Endothelial cell of umbilical vein (primary cell): Measurements from ENCODE around the gene AQP1. TPM values are rescaled to one million over a fixed set of nuclear protein-coding genes. Genes with fewer than 3 reads are reported as not detected.

Experiments used
- BruUV-seq: library from RNA; stranded (reverse); fragments of 400-500 nt; replicated peaks from 2 replicates; lab custom pipeline; 2021; lab: Mats Ljungman, UMichigan
- CTCF ChIA-PET: fragments of 300-600, 350-600 bp; sonication (Branson Sonifier 250); formaldehyde crosslinking; loops from one replicate; lab custom pipeline; 2021; ENCODE audit warnings: antibody characterized with exemption, inconsistent platforms; lab: Charles Lee
- POLR2A ChIA-PET: fragments of 300-600, 350-600 bp; sonication (Branson Sonifier 250); formaldehyde crosslinking; loops from one replicate; lab custom pipeline; 2021; ENCODE audit warnings: antibody characterized with exemption, inconsistent platforms; lab: Charles Lee
- DNase-seq: peaks from one replicate; pipeline ENCODE4 v3.0.0-alpha.2; 2011; ENCODE audit warnings: low read depth, low spot score
- FAIRE-seq: peaks from 2 replicates; lab custom pipeline; 2011; peaks lifted over from hg19 to GRCh38; lab: Jason Lieb, UNC
- H2AFZ ChIP-seq: 2 replicates; pipeline ENCODE4 v1.6.0; 2012; ENCODE audit warnings: low read depth, low read length, control low read depth, inconsistent platforms
- H3K27ac ChIP-seq: 2 replicates; pipeline ENCODE4 v1.5.1; 2011; ENCODE audit warnings: low read depth, mild to moderate bottlenecking, control low read depth, low read length, moderate library complexity; ENCODE audit not compliant: insufficient read depth
- H3K27me3 ChIP-seq, 2 experiments: 2 replicates each; pipeline versions ENCODE4 v1.6.0 to v1.6.1; 2011; ENCODE audit warnings: low read length in 2 of 2, mixed read lengths in 1 of 2; ENCODE audit not compliant: control insufficient read depth in 2 of 2, insufficient read depth in 2 of 2
- H3K36me3 ChIP-seq, 2 experiments: 2 replicates in 1 of 2; 3 replicates in 1 of 2; pipeline ENCODE4 v1.5.1; 2011; ENCODE audit warnings: low read length in 2 of 2, mild to moderate bottlenecking in 1 of 2, moderate library complexity in 1 of 2; ENCODE audit not compliant: control insufficient read depth in 2 of 2, insufficient read depth in 2 of 2; ENCODE audit errors: extremely low read depth in 1 of 2
- H3K4me1 ChIP-seq: 3 replicates; pipeline ENCODE4 v1.5.1; 2011; ENCODE audit warnings: mild to moderate bottlenecking, low read length; ENCODE audit not compliant: control insufficient read depth, insufficient read depth; ENCODE audit errors: extremely low read depth
- H3K4me2 ChIP-seq: 2 replicates; pipeline ENCODE4 v1.6.1; 2011; ENCODE audit warnings: low read length, control low read depth, mixed read lengths; ENCODE audit not compliant: insufficient read depth
- H3K4me3 ChIP-seq, 3 experiments: fragments of 200-600 bp in 1 of 3; sonication (generic), shearing (Covaris generic) in 1 of 3; replicated peaks in 1 of 3; 2 replicates each; pipeline ENCODE4 v1.5.1; 2011 to 2016; ENCODE audit warnings: control low read depth in 3 of 3, low read length in 3 of 3, mild to moderate bottlenecking in 2 of 3, inconsistent platforms in 1 of 3, low read depth in 1 of 3, moderate library complexity in 1 of 3; ENCODE audit not compliant: insufficient read depth in 1 of 3
- H3K79me2 ChIP-seq: 2 replicates; pipeline ENCODE4 v1.6.0; 2012; ENCODE audit warnings: low read length, inconsistent platforms; ENCODE audit not compliant: control insufficient read depth, insufficient read depth
- H3K9ac ChIP-seq: replicated peaks from 2 replicates; pipeline ENCODE3; 2011; ENCODE audit warnings: low read length, control low read depth; ENCODE audit not compliant: insufficient read depth; ENCODE audit errors: extremely low read depth
- H3K9me1 ChIP-seq: replicated peaks from 3 replicates; pipeline ENCODE4 v1.6.0; 2011; ENCODE audit warnings: mild to moderate bottlenecking, low read length; ENCODE audit not compliant: control insufficient read depth, insufficient read depth; ENCODE audit errors: extremely low read depth
- H3K9me3 ChIP-seq: replicated peaks from 2 replicates; pipeline ENCODE4 v1.5.1; 2012; ENCODE audit warnings: low read length, inconsistent platforms; ENCODE audit not compliant: control insufficient read depth, insufficient read depth
- H4K20me1 ChIP-seq: replicated peaks from 2 replicates; pipeline ENCODE3; 2011; ENCODE audit warnings: mild to moderate bottlenecking, low read length; ENCODE audit not compliant: control insufficient read depth, insufficient read depth; ENCODE audit errors: extremely low read depth
- CTCF ChIP-seq, 2 donors: IDR thresholded peaks; 1 replicate in 1 of 2; 2 replicates in 1 of 2; pipeline ENCODE4 v1.5.1; 2011; ENCODE audit warnings: low read length in 2 of 2, mild to moderate bottlenecking in 2 of 2, moderate library complexity in 2 of 2, control low read depth in 1 of 2, inconsistent platforms in 1 of 2, low read depth in 1 of 2; ENCODE audit not compliant: insufficient read depth in 1 of 2; ENCODE audit errors: extremely low read depth in 1 of 2
- EZH2 ChIP-seq: IDR thresholded peaks from 2 replicates; pipeline ENCODE4 v1.6.1; 2012; ENCODE audit warnings: borderline replicate concordance, low read depth, mild to moderate bottlenecking, moderate library complexity, low read length, inconsistent platforms; ENCODE audit not compliant: severe bottlenecking
- FOS ChIP-seq: IDR thresholded peaks from 2 replicates; pipeline ENCODE4 v1.6.1; 2011; ENCODE audit warnings: mild to moderate bottlenecking, low read length, moderate library complexity, borderline replicate concordance; ENCODE audit not compliant: insufficient read depth
- GATA2 ChIP-seq: IDR thresholded peaks from 2 replicates; pipeline ENCODE4 v1.7.0; 2011; ENCODE audit warnings: low read depth, mild to moderate bottlenecking, moderate library complexity, mixed read lengths, low read length; ENCODE audit not compliant: insufficient read length, insufficient read depth
- JUN ChIP-seq: IDR thresholded peaks from 2 replicates; pipeline ENCODE4 v1.6.1; 2011; ENCODE audit warnings: borderline replicate concordance, low read depth; ENCODE audit not compliant: insufficient read length, insufficient read depth
- MAX ChIP-seq: IDR thresholded peaks from 2 replicates; pipeline ENCODE4 v1.6.1; 2011; ENCODE audit not compliant: insufficient read depth, insufficient read length
- MYC ChIP-seq: IDR thresholded peaks from one replicate; pipeline ENCODE4 v1.6.1; 2011; ENCODE audit warnings: mild to moderate bottlenecking, low read depth, low read length
- POLR2A ChIP-seq: IDR thresholded peaks from 2 replicates; pipeline ENCODE4 v1.6.1; 2012; ENCODE audit warnings: low read depth, mild to moderate bottlenecking, control low read depth, low read length
- POLR2AphosphoS5 ChIP-seq: IDR thresholded peaks from 2 replicates; pipeline ENCODE4 v1.6.1; 2012; ENCODE audit warnings: low read depth, mild to moderate bottlenecking, control low read depth, low read length, moderate library complexity; ENCODE audit not compliant: insufficient read depth
- dilution Hi-C: fragments of 300-500 bp; cut with MboI; formaldehyde crosslinking; loops from one replicate; pipeline ENCODE4 v1.15.0; 2019; ENCODE audit warnings: low sequenced_read_pairs; ENCODE audit not compliant: extremely low pct_ligation_motif_present
- intact Hi-C: fragments of 100-400 bp; cut with micrococcal nuclease; formaldehyde crosslinking; loops from one replicate; pipeline ENCODE4 v1.10.0; 2022
- polyA plus RNA-seq, 4 experiments: library from polyadenylated mRNA; depleted of rRNA in 3 of 4; stranded (reverse) in 3 of 4; unstranded in 1 of 4; fragments of >200 nt; gene quantifications; 2 replicates each; pipeline versions ENCODE4 v1.2.1 to v1.2.3, GENCODE V29; 2011 to 2012; ENCODE audit warnings: missing spikeins in 1 of 4
- total RNA-seq: library from RNA; stranded (reverse); gene quantifications from 2 replicates; pipeline ENCODE4 v1.2.3, GENCODE V29; 2021

AQP1 gene
- total and polyA plus RNA-seq, 2 donors (not counting 3 experiments of a cell fraction or from before 2014, with no cell fraction given), result 11.7 to 15.9 TPM

GRCh38 chr7:30877993-30878392, 33.7 kb upstream of the AQP1 start:
- Histone ChIP-seq H4K20me1 (no peaks in the 10 kb centered on the region), H2AFZ (no peak overlapping the region), H3K79me2 (no peaks in the 10 kb centered on the region), H3K9me3 (no peaks in the 10 kb centered on the region), H3K4me1 (no peaks in the 10 kb centered on the region), H3K36me3 (no peaks in the 10 kb centered on the region), H3K9ac (no peak overlapping the region), H3K4me2 (no peak overlapping the region), H3K27ac (no peak overlapping the region), H3K27me3 (peaks cover 0 to 1% of the 10 kb centered on the region in 2 experiments), H3K9me1 (no peaks in the 10 kb centered on the region), H3K4me3 (no peak overlapping the region)
- FAIRE-seq, result no peak
- ChIA-PET CTCF (interaction anchor here (1.6 kb wide), 1 partner anchor 106 kb away, joined by 3 read pairs; no protein-coding TSS in a partner anchor), POLR2A (no interaction called here)
- no peak for DNase-seq
- dilution Hi-C loops (no loop called here), intact Hi-C loops (no loop called here)
- BruUV-seq, result no TSS peak
- no peak for TF ChIP-seq GATA2
- TF ChIP-seq MYC, result no peak
- no peak for TF ChIP-seq JUN
- no peak for TF ChIP-seq FOS
- no peak for TF ChIP-seq MAX
- TF ChIP-seq POLR2A, result no peak
- no peak for TF ChIP-seq POLR2AphosphoS5
- no peak for TF ChIP-seq EZH2
- TF ChIP-seq CTCF (IDR thresholded peaks at IDR 0.05; ENCODE audit: extremely low read depth in 1 of 2, insufficient read depth in 1 of 2, low read depth in 1 of 2, low read length in 2 of 2), result no peak
